Measurements from ENCODE around the gene HS1BP3.

Gene HS1BP3

GRCh38 chr2:20645301-20645701 lies 5.6 kb downstream of the HS1BP3 start:
- DNase-seq (ENCODE audit: low read depth in 2 of 2), result no peak
- no peak for TF ChIP-seq CTCF (IDR thresholded peaks at IDR 0.05; ENCODE audit: low read depth, low read length)
- no peak overlapping the region for H3K4me3 ChIP-seq (replicated peaks in 1 of 2; ENCODE audit: low read depth in 2 of 2, low read length in 2 of 2)

GRCh38 chr2:20643826-20644225 lies 7.1 kb downstream of the HS1BP3 start:
- TF ChIP-seq CTCF (IDR thresholded peaks at IDR 0.05; ENCODE audit: low read depth, low read length), result no peak
- DNase-seq (ENCODE audit: low read depth in 2 of 2), result no peak
- no peak overlapping the region for H3K4me3 ChIP-seq (replicated peaks in 1 of 2; ENCODE audit: low read depth in 2 of 2, low read length in 2 of 2)

GRCh38 chr2:20643060-20643459 lies 7.8 kb downstream of the HS1BP3 start:
- no peak overlapping the region for H3K4me3 ChIP-seq (replicated peaks in 1 of 2; ENCODE audit: low read depth in 2 of 2, low read length in 2 of 2)
- no peak for DNase-seq (ENCODE audit: low read depth in 2 of 2)
- TF ChIP-seq CTCF (IDR thresholded peaks at IDR 0.05; ENCODE audit: low read depth, low read length), result no peak

- DNase-seq (ENCODE audit: low read depth in 2 of 2), result peak; percentile 75 to 78
- no peak overlapping the region for H3K4me3 ChIP-seq (replicated peaks in 1 of 2; ENCODE audit: low read depth in 2 of 2, low read length in 2 of 2)
Measured at GRCh38 chr2:20642055-20642971, 8.6 kb downstream of the HS1BP3 start.

GRCh38 chr2:20641123-20641985 lies 9.5 kb downstream of the HS1BP3 start:
- no peak overlapping the region for H3K4me3 ChIP-seq (replicated peaks in 1 of 2; ENCODE audit: low read depth in 2 of 2, low read length in 2 of 2)
- DNase-seq (ENCODE audit: low read depth in 2 of 2), result peak; percentile 30 to 90
- no peak for TF ChIP-seq CTCF (IDR thresholded peaks at IDR 0.05; ENCODE audit: low read depth, low read length)

More at GRCh38 chr2:20642055-20642971, 8.6 kb downstream of the HS1BP3 start:
- TF ChIP-seq CTCF (IDR thresholded peaks at IDR 0.05; ENCODE audit: low read depth, low read length), result peak; percentile 99

GRCh38 chr2:20640411-20641122 lies 10.3 kb downstream of the HS1BP3 start:
- no peak overlapping the region for H3K4me3 ChIP-seq (replicated peaks in 1 of 2; ENCODE audit: low read depth in 2 of 2, low read length in 2 of 2)
- TF ChIP-seq CTCF (IDR thresholded peaks at IDR 0.05; ENCODE audit: low read depth, low read length), result no peak
- peak in 1 of 2 donors; percentile 51 for DNase-seq (ENCODE audit: low read depth in 2 of 2)

Measured in cardiac fibroblast (primary cell).